ENCODE measurements around the gene RSF1.

DNA sequence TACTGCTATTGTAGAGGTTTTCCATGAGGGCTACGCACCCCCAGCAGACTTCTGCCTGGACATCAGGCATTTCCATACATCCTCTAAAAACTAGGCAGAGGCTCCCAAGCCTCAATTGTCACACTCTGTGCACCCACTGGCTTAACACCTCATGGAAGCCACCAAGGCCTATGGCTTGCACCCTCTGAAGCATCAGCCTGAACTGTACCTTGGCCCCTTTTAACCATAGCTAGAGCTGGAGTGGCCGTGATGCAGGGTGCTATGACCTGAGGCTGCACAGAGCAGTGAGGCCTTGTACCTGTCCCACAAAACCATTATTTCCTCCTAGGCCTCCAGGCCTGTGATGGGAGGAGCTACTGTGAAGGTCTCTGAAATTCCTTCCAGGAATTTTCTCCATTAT, 34.3 kb upstream of the RSF1 start:
- TF ChIP-seq, protein P1, sequence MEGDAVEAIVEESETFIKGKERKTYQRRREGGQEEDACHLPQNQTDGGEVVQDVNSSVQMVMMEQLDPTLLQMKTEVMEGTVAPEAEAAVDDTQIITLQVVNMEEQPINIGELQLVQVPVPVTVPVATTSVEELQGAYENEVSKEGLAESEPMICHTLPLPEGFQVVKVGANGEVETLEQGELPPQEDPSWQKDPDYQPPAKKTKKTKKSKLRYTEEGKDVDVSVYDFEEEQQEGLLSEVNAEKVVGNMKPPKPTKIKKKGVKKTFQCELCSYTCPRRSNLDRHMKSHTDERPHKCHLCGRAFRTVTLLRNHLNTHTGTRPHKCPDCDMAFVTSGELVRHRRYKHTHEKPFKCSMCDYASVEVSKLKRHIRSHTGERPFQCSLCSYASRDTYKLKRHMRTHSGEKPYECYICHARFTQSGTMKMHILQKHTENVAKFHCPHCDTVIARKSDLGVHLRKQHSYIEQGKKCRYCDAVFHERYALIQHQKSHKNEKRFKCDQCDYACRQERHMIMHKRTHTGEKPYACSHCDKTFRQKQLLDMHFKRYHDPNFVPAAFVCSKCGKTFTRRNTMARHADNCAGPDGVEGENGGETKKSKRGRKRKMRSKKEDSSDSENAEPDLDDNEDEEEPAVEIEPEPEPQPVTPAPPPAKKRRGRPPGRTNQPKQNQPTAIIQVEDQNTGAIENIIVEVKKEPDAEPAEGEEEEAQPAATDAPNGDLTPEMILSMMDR (IDR thresholded peaks at IDR 0.05): no peak
- TF ChIP-seq POLR2A (IDR thresholded peaks at IDR 0.05; ENCODE audit: low read depth): no peak

Data from esophagus muscularis mucosa (tissue), 3 donors.